ENCODE data around the gene CPVL.

Gene CPVL

DNA sequence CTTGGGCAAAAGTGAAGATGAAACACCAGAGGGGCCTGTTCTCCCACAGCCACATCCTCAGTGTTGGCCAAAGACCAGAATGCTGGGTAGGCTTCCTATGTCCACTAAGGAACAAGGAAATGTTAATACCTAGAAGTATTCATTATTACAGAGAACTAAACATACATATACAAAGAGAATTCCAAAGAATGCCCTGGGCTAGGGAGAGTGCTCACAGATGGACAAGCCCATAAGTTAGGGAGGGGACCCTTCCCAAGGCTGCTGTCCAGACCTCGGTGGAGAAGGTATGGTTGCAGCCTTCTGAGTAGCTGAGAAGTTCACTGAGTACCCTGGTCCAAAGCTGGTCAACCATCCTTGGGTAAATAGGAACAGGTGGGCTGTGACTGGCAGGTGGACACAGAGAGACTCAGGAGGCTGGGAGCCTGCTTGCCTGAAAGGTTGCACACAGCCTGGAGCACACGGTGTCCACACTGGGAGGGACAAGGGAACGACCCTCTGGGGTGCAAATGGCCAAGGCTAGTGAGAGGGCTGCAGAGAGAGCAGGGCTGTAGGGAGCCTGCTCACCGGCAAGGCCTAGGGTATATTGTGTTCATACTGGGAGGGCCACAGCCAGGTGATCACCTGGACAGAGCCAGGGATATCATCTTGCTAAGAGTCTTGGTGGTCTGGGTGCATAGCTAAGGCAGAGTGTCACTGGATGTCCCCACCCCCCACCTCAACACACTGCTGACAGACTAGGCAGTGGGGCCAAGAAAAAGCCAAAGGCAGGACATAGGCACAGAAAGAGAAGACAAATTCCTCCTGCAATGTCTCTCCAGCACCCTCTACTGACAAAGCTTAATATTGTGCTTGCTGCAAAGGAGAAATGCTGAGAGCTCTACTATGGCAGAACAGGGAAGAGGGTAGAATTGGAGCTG lies 40.3 kb downstream of the CPVL start:
- Histone ChIP-seq H3K4me3 (ENCODE audit: low read depth in 1 of 2, low read length in 1 of 2) (no peak overlapping the region), H3K27ac (no peak overlapping the region), H3K9me3 (no peaks in the 10 kb centered on the region), H3K4me1 (ENCODE audit: control insufficient read depth in 1 of 2, insufficient read depth in 1 of 2, low read depth in 1 of 2, low read length in 1 of 2) (peaks cover 10 to 15% of the 10 kb centered on the region in 2 experiments), H3K27me3 (no peaks in the 10 kb centered on the region), H3K36me3 (no peaks in the 10 kb centered on the region)
- TF ChIP-seq, protein P1, sequence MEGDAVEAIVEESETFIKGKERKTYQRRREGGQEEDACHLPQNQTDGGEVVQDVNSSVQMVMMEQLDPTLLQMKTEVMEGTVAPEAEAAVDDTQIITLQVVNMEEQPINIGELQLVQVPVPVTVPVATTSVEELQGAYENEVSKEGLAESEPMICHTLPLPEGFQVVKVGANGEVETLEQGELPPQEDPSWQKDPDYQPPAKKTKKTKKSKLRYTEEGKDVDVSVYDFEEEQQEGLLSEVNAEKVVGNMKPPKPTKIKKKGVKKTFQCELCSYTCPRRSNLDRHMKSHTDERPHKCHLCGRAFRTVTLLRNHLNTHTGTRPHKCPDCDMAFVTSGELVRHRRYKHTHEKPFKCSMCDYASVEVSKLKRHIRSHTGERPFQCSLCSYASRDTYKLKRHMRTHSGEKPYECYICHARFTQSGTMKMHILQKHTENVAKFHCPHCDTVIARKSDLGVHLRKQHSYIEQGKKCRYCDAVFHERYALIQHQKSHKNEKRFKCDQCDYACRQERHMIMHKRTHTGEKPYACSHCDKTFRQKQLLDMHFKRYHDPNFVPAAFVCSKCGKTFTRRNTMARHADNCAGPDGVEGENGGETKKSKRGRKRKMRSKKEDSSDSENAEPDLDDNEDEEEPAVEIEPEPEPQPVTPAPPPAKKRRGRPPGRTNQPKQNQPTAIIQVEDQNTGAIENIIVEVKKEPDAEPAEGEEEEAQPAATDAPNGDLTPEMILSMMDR (IDR thresholded peaks at IDR 0.05) = no peak

DNA sequence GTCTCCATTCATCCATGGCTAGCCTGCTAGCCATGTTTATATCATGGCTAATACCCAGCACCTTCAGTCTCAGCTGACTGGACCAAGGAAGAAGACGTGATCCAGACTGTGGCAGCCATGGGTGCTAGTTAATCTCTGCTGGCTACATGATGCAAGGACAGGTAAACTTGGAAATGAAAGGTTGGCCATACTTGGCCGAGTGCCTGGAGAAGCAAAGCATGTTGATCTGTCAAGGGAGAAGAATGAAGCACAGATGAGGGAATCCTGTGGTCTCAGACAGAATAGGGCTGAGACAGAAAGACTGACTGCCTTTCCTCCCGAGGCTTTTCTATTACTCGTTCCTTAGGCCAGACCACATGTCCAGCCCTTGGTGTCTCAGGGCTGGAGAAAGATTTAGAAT lies 41.1 kb downstream of the CPVL start:
- Histone ChIP-seq H3K4me1 (ENCODE audit: control insufficient read depth in 1 of 2, insufficient read depth in 1 of 2, low read depth in 1 of 2, low read length in 1 of 2) (peaks cover 15 to 22% of the 10 kb centered on the region in 2 experiments), H3K27ac (no peak overlapping the region), H3K27me3 (no peaks in the 10 kb centered on the region), H3K36me3 (no peaks in the 10 kb centered on the region), H3K9me3 (no peaks in the 10 kb centered on the region), H3K4me3 (ENCODE audit: low read depth in 1 of 2, low read length in 1 of 2) (no peak overlapping the region)
- TF ChIP-seq, protein P1 (IDR thresholded peaks at IDR 0.05) = no peak

DNA sequence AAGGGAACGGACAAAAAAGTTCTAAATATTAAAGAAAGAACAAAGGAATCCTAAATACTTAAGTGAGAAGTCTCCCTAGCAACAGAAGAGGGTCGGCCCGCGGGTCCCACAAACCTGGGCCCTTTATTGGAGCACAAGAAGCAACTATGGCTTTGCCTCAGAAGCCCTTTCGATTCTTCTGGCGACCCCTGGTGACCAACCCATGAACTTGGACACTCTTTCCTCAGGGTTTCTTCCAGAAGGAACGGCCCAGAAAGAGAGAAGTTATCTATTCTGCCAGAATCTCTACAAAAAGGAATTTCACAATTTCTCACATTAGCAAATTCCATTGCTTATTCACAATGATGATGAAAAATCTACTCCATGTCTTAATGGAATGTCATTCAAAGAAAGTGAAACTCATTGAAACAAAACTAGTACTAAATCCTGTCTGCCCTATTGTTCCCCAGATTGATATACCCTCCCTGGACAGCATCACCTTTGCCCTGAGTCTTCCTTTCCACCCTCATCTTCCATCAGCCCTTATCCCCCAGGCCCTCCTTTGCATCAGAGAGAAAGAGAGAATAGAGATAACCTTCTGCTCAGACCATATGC lies 43.7 kb downstream of the CPVL start:
- no peaks in the 10 kb centered on the region for H3K36me3 ChIP-seq
- H3K4me1 ChIP-seq (ENCODE audit: control insufficient read depth in 1 of 2, insufficient read depth in 1 of 2, low read depth in 1 of 2, low read length in 1 of 2) = peaks cover 15 to 22% of the 10 kb centered on the region in 2 experiments
- no peak overlapping the region for H3K4me3 ChIP-seq (ENCODE audit: low read depth in 1 of 2, low read length in 1 of 2)
- H3K27me3 ChIP-seq = no peaks in the 10 kb centered on the region
- no peak overlapping the region for H3K27ac ChIP-seq
- TF ChIP-seq, protein P1 (IDR thresholded peaks at IDR 0.05) = no peak
- H3K9me3 ChIP-seq = no peaks in the 10 kb centered on the region

DNA sequence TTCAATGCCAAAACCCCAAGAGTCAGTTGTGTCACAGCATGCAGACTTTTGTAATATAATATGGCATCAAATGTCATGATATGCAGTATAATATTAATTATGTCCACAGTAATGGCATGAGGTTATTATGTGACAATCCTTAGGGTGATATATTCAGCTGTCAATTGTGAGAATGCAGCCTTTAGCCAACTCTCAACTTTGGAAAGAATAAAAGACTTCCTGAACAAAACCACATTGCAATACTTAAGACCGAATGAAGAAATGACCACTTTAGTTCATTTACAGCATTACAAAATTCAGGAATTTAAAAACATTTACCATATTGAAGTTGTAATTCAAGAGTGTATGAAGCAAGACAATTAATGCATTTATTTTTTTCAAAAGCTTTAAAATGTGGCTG lies 45.4 kb downstream of the CPVL start:
- Histone ChIP-seq H3K4me3 (ENCODE audit: low read depth in 1 of 2, low read length in 1 of 2) (no peak overlapping the region), H3K9me3 (no peaks in the 10 kb centered on the region), H3K36me3 (no peaks in the 10 kb centered on the region), H3K27ac (no peak overlapping the region), H3K27me3 (no peaks in the 10 kb centered on the region), H3K4me1 (ENCODE audit: control insufficient read depth in 1 of 2, insufficient read depth in 1 of 2, low read depth in 1 of 2, low read length in 1 of 2) (peaks cover 15 to 22% of the 10 kb centered on the region in 2 experiments)
- TF ChIP-seq, protein P1 (IDR thresholded peaks at IDR 0.05) = no peak

DNA sequence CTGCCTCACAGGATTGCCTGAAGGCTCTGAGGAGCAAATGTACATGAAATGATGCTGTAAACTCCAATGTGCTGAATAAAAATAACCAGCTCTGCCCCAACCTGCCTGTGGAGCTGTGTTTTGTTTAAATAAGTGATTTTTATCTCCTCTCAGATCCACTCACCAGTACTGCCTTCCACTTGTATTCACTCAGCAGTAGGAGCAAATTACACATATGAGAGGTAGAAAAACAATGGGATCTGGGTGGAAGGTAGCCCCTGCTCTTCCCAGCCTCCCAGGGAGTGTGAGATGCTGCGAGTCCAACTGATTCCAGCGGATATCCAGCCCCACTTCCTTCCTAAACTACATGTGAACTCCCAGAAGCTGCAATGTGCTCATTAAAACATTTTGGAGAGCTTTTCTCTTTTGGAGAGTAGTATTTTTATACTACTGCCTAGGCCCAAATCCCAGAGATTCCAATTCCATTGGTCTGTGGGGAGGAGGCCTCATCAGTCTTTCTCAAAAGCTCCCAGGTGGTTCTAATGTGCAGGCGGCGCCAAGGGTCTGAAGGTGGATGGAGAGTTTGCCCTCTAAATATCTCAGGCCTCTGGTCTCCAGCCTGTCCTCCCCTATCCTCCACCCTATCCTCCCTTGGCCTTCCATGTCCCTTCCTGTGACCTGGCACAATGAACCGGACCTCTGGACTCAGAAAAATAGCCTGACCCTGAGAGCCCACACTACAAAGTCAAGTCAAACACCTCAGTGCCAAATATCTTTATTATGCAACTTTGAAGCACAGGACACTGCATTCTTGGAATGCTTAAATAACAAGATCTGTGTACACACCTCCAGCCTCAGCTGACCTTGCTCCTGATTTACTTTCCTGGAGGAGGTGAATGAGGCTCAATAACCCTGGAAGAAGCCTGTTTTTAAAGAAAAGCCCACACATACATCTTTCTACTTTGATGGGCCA lies 46.2 kb downstream of the CPVL start:
- no peaks in the 10 kb centered on the region for H3K9me3 ChIP-seq
- H3K27me3 ChIP-seq = no peaks in the 10 kb centered on the region
- no peaks in the 10 kb centered on the region for H3K36me3 ChIP-seq
- no peak overlapping the region for H3K27ac ChIP-seq
- TF ChIP-seq, protein P1 (IDR thresholded peaks at IDR 0.05) = no peak
- H3K4me1 ChIP-seq (ENCODE audit: control insufficient read depth in 1 of 2, insufficient read depth in 1 of 2, low read depth in 1 of 2, low read length in 1 of 2) = peaks cover 15 to 22% of the 10 kb centered on the region in 2 experiments
- no peak overlapping the region for H3K4me3 ChIP-seq (ENCODE audit: low read depth in 1 of 2, low read length in 1 of 2)

All from neutrophil (primary cell).